Measurements from ENCODE around the gene TLR9.

Gene TLR9

GRCh38 chr3:52194485-52195290, 30.8 kb downstream of the TLR9 start:
- no peak for DNase-seq
- TF ChIP-seq POLR2A (IDR thresholded peaks at IDR 0.05; ENCODE audit: low read length) (no peak), GATA1 (IDR thresholded peaks at IDR 0.05; ENCODE audit: low read depth, low read length) (no peak)

- TF ChIP-seq GATA1 (IDR thresholded peaks at IDR 0.05; ENCODE audit: low read depth, low read length) = no peak
- TF ChIP-seq POLR2A (IDR thresholded peaks at IDR 0.05; ENCODE audit: low read length) = no peak
- no peak for DNase-seq
These were observed 32.4 kb downstream of the TLR9 start for GRCh38 chr3:52193065-52193464.

- TF ChIP-seq POLR2A (IDR thresholded peaks at IDR 0.05; ENCODE audit: low read length) (no peak), GATA1 (IDR thresholded peaks at IDR 0.05; ENCODE audit: low read depth, low read length) (no peak)
- no peak for DNase-seq
These were observed 33.8 kb downstream of the TLR9 start for GRCh38 chr3:52191663-52192062.

GRCh38 chr3:52190294-52191074, 35.0 kb downstream of the TLR9 start:
- DNase-seq = peak in 1 of 2 experiments; percentile 14

GRCh38 chr3:52188556-52188955, 36.9 kb downstream of the TLR9 start:
- DNase-seq = peak; percentile 49 to 53
- no peak for TF ChIP-seq GATA1 (IDR thresholded peaks at IDR 0.05; ENCODE audit: low read depth, low read length)
- no peak for TF ChIP-seq POLR2A (IDR thresholded peaks at IDR 0.05; ENCODE audit: low read length)

More at GRCh38 chr3:52190294-52191074, 35.0 kb downstream of the TLR9 start:
- TF ChIP-seq GATA1 (IDR thresholded peaks at IDR 0.05; ENCODE audit: low read depth, low read length) (no peak), POLR2A (IDR thresholded peaks at IDR 0.05; ENCODE audit: low read length) (no peak)

GRCh38 chr3:52186729-52187128, 38.7 kb downstream of the TLR9 start:
- no peak for DNase-seq

GRCh38 chr3:52185837-52186236, 39.6 kb downstream of the TLR9 start:
- DNase-seq = no peak
- TF ChIP-seq GATA1 (IDR thresholded peaks at IDR 0.05; ENCODE audit: low read depth, low read length) (no peak), POLR2A (IDR thresholded peaks at IDR 0.05; ENCODE audit: low read length) (no peak)

More at GRCh38 chr3:52186729-52187128, 38.7 kb downstream of the TLR9 start:
- TF ChIP-seq POLR2A (IDR thresholded peaks at IDR 0.05; ENCODE audit: low read length) = no peak

GRCh38 chr3:52185311-52185710, 40.1 kb downstream of the TLR9 start:
- TF ChIP-seq GATA1 (IDR thresholded peaks at IDR 0.05; ENCODE audit: low read depth, low read length) = no peak
- TF ChIP-seq POLR2A (IDR thresholded peaks at IDR 0.05; ENCODE audit: low read length) = no peak
- no peak for DNase-seq

GRCh38 chr3:52184690-52185089, 40.8 kb downstream of the TLR9 start:
- TF ChIP-seq GATA1 (IDR thresholded peaks at IDR 0.05; ENCODE audit: low read depth, low read length) (no peak), POLR2A (IDR thresholded peaks at IDR 0.05; ENCODE audit: low read length) (no peak)
- DNase-seq = no peak

GRCh38 chr3:52183786-52184445, 41.5 kb downstream of the TLR9 start:
- no peak for DNase-seq
- no peak for TF ChIP-seq POLR2A (IDR thresholded peaks at IDR 0.05; ENCODE audit: low read length)
- no peak for TF ChIP-seq GATA1 (IDR thresholded peaks at IDR 0.05; ENCODE audit: low read depth, low read length)

- TF ChIP-seq GATA1 (IDR thresholded peaks at IDR 0.05; ENCODE audit: low read depth, low read length) (no peak), POLR2A (IDR thresholded peaks at IDR 0.05; ENCODE audit: low read length) (no peak)
- no peak for DNase-seq
These were observed 42.8 kb downstream of the TLR9 start for GRCh38 chr3:52182691-52183090.

GRCh38 chr3:52182196-52182595, 43.2 kb downstream of the TLR9 start:
- no peak for TF ChIP-seq GATA1 (IDR thresholded peaks at IDR 0.05; ENCODE audit: low read depth, low read length)
- TF ChIP-seq POLR2A (IDR thresholded peaks at IDR 0.05; ENCODE audit: low read length) = no peak
- DNase-seq = peak; percentile 69 to 81

- TF ChIP-seq GATA1 (IDR thresholded peaks at IDR 0.05; ENCODE audit: low read depth, low read length) (no peak), POLR2A (IDR thresholded peaks at IDR 0.05; ENCODE audit: low read length) (no peak)
- DNase-seq = no peak
These were observed 43.9 kb downstream of the TLR9 start for GRCh38 chr3:52181543-52181942.

- TF ChIP-seq GATA1 (IDR thresholded peaks at IDR 0.05; ENCODE audit: low read depth, low read length) = no peak
- no peak for TF ChIP-seq POLR2A (IDR thresholded peaks at IDR 0.05; ENCODE audit: low read length)
These were observed 46.9 kb downstream of the TLR9 start for GRCh38 chr3:52178537-52178936.

GRCh38 chr3:52178126-52178525, 47.3 kb downstream of the TLR9 start:
- DNase-seq = peak in 1 of 2 experiments; percentile 15

More at GRCh38 chr3:52178537-52178936, 46.9 kb downstream of the TLR9 start:
- DNase-seq = no peak

Data from erythroblast (primary cell).